Kasumi-1 (cell line): Measurements from ENCODE around the gene TACC2.

Source experiments
- DNase-seq, 2 experiments: peaks; one replicate each; lab custom pipeline; 2025; lab: John Stamatoyannopoulos, UW

The TACC2 gene

GRCh38 chr10:122143238-122143841 lies 154.4 kb downstream of the TACC2 start:
- no peak for DNase-seq

GRCh38 chr10:122144199-122144598 lies 155.2 kb downstream of the TACC2 start:
- DNase-seq = no peak

- no peak for DNase-seq
Observed at GRCh38 chr10:122145113-122145512, 156.2 kb downstream of the TACC2 start.

GRCh38 chr10:122147663-122148062 lies 158.7 kb downstream of the TACC2 start:
- DNase-seq = no peak

GRCh38 chr10:122148876-122149560 lies 160.1 kb downstream of the TACC2 start:
- no peak for DNase-seq

- DNase-seq = no peak
Observed at GRCh38 chr10:122149561-122150505, 160.9 kb downstream of the TACC2 start.

GRCh38 chr10:122151121-122151694 lies 162.2 kb downstream of the TACC2 start:
- DNase-seq = no peak

- DNase-seq = no peak
Observed at GRCh38 chr10:122152544-122152943, 163.6 kb downstream of the TACC2 start.

- no peak for DNase-seq
Observed at GRCh38 chr10:122154031-122154544, 165.1 kb downstream of the TACC2 start.

GRCh38 chr10:122154545-122155366 lies 165.8 kb downstream of the TACC2 start:
- DNase-seq = no peak

GRCh38 chr10:122157451-122157850 lies 168.5 kb downstream of the TACC2 start:
- no peak for DNase-seq

GRCh38 chr10:122158362-122158761 lies 169.4 kb downstream of the TACC2 start:
- no peak for DNase-seq

- no peak for DNase-seq
Observed at GRCh38 chr10:122159141-122159970, 170.4 kb downstream of the TACC2 start.

GRCh38 chr10:122161795-122162194 lies 172.8 kb downstream of the TACC2 start:
- DNase-seq = no peak

- no peak for DNase-seq
Observed at GRCh38 chr10:122162671-122163173, 173.8 kb downstream of the TACC2 start.

GRCh38 chr10:122163174-122164022 lies 174.4 kb downstream of the TACC2 start:
- no peak for DNase-seq

GRCh38 chr10:122164023-122164601 lies 175.1 kb downstream of the TACC2 start:
- no peak for DNase-seq

- DNase-seq = no peak
Observed at GRCh38 chr10:122164815-122165483, 176.0 kb downstream of the TACC2 start.
